Dermis microvascular lymphatic vessel endothelial cell (primary cell): ENCODE data around the gene OR10G4. TPM values are rescaled to one million over a fixed set of nuclear protein-coding genes. Genes with fewer than 3 reads are reported as not detected.
"Not testable (repeated sequence)": the region's sequence is repeated elsewhere in the genome, so short reads cannot be mapped to it uniquely, and the experiment has no call there.

Experiments used
- DNase-seq, 2 donors: peaks; one replicate each; pipeline versions ENCODE4 v3.0.0 to v3.0.0-alpha.2; 2010; ENCODE audit warnings: low read depth in 2 of 2
- total RNA-seq: library from RNA; depleted of rRNA; stranded (reverse); fragments of >200 nt; gene quantifications from 2 replicates; pipeline ENCODE4 v1.2.1, GENCODE V29; 2014

Gene OR10G4
- total RNA-seq: not detected in 2 replicates

GRCh38 chr11:124012697-124013096 is at the start of gene OR10G4:
TSS of gene OR10G4 (plus strand) at chr11:124012997. CDS start at chr11:124015575, 2,578 bp downstream.
- DNase-seq: no peak

- DNase-seq: peak in 1 of 2 donors; percentile 93
Observed at GRCh38 chr11:123973816-123974215, 39.0 kb upstream of the OR10G4 start.

GRCh38 chr11:123976770-123977560 is 35.8 kb upstream of the OR10G4 start:
- no peak for DNase-seq

- DNase-seq: no peak
Observed at GRCh38 chr11:123977731-123978347, 35.0 kb upstream of the OR10G4 start, which contains the start of gene OR10S1. TSS of gene OR10S1 (minus strand) at chr11:123977781. CDS start at chr11:123977664, 117 bp downstream.

- DNase-seq: no peak
Observed at GRCh38 chr11:123979311-123979710, 33.5 kb upstream of the OR10G4 start.

GRCh38 chr11:123995119-123995518 is 17.7 kb upstream of the OR10G4 start, which contains the start of gene OR10G6:
TSS of gene OR10G6 (minus strand) at chr11:123995161. CDS start at chr11:123995161, 0 bp downstream.
- DNase-seq: no peak

- not testable (repeated sequence) for DNase-seq
Observed at GRCh38 chr11:124015837-124016236, 3.0 kb downstream of the OR10G4 start.

GRCh38 chr11:124026498-124026897 is 13.7 kb downstream of the OR10G4 start, which contains the start of gene OR10G8:
TSS of gene OR10G8 (plus strand) at chr11:124026798. CDS start at chr11:124029623, 2,825 bp downstream.
- no peak for DNase-seq

GRCh38 chr11:124036666-124037065 is 23.9 kb downstream of the OR10G4 start:
- DNase-seq: no peak

- DNase-seq: no peak
Observed at GRCh38 chr11:124039557-124039956, 26.8 kb downstream of the OR10G4 start.

GRCh38 chr11:124041254-124041653 is 28.5 kb downstream of the OR10G4 start, which contains the start of gene OR10G7:
TSS of gene OR10G7 (minus strand) at chr11:124041325. CDS start at chr11:124039001, 2,324 bp downstream.
- no peak for DNase-seq

- DNase-seq: no peak
Observed at GRCh38 chr11:124043420-124043819, 30.6 kb downstream of the OR10G4 start.

- DNase-seq: no peak
Observed at GRCh38 chr11:124050748-124051147, 38.0 kb downstream of the OR10G4 start.

GRCh38 chr11:124052966-124053365 is 40.2 kb downstream of the OR10G4 start:
- no peak for DNase-seq

Other genes with a start within 250 kb of the OR10G4 start
- not detected in 2 replicates for gene OR6M1, start 206.6 kb upstream of the OR10G4 start, total RNA-seq
- not detected in 2 replicates for gene TMEM225, start 127.3 kb upstream of the OR10G4 start, total RNA-seq
- gene OR8D4, start 110.8 kb upstream of the OR10G4 start, total RNA-seq: not detected in 2 replicates
- not detected in 2 replicates for gene OR4D5, start 73.4 kb upstream of the OR10G4 start, total RNA-seq
- gene OR6T1, start 69.2 kb upstream of the OR10G4 start, total RNA-seq: not detected in 2 replicates
- gene OR10S1, start 35.2 kb upstream of the OR10G4 start, total RNA-seq: not detected in 2 replicates
- gene OR10G6, start 17.8 kb upstream of the OR10G4 start, total RNA-seq: not detected in 2 replicates
- not detected in 2 replicates for gene OR10G9, start 10.0 kb downstream of the OR10G4 start, total RNA-seq
- not detected in 2 replicates for gene OR10G8, start 13.8 kb downstream of the OR10G4 start, total RNA-seq
- not detected in 2 replicates for gene OR10G7, start 28.3 kb downstream of the OR10G4 start, total RNA-seq
- 3.6 and 4.6 TPM in 2 replicates for gene VWA5A, start 102.5 kb downstream of the OR10G4 start, total RNA-seq
- gene OR10D3, start 170.3 kb downstream of the OR10G4 start, total RNA-seq: not detected in 2 replicates
- gene OR8G1, start 228.1 kb downstream of the OR10G4 start, total RNA-seq: under 0.01 TPM in 1 of 2 replicates, not detected in the other
- gene OR8G5, start 243.4 kb downstream of the OR10G4 start, total RNA-seq: not detected in 2 replicates